ENCODE data around the gene UGDH.

Gene UGDH

GRCh38 chr4:39452153-39452859 lies 74.9 kb downstream of the UGDH start:
- no peak for DNase-seq (ENCODE audit: low spot score)

GRCh38 chr4:39451423-39452023 lies 75.7 kb downstream of the UGDH start:
- no peak for DNase-seq (ENCODE audit: low spot score)

GRCh38 chr4:39450618-39451017 lies 76.6 kb downstream of the UGDH start:
- DNase-seq (ENCODE audit: low spot score), result no peak
